SKM-1 treated with dmso at 0.1 percent for 144 hours (cell line): ENCODE measurements around the gene LHFPL6.

Experiments
- DNase-seq: peaks from one replicate; lab custom pipeline; 2025; ENCODE audit not compliant: unreplicated experiment; lab: John Stamatoyannopoulos, UW

LHFPL6 gene

DNA sequence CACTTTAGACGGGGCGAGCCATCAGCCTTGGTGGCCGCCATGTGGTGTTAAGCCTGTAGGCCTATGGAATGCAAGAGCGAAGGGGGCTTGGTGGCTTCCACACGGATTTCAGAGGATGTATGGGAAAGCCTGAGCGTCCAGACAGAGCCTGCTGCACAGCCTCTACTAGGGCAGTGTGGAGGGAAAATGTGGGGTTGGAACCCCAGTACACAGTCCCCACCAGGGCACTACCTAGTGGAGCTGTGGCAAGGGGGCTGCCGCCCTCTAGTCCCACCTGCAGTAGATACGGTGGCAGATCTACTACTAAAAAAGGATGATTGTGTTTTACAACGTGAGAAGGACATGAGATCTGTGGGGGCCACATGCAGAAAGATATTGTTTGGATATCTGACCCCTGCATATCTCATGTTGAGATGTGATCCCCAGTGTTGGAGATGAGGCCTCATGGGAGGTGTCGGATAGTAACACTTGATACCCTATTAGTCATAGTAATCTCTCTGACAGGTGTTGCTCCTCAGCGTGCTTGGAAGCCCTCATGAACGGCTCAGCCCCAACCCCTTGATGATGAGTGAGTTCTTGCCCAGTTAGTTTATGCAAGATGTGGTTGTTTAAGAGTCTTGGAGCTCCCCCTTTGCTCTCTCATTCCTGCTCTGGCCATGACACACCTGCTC is 45.6 kb downstream of the LHFPL6 start:
- no peak for DNase-seq

DNA sequence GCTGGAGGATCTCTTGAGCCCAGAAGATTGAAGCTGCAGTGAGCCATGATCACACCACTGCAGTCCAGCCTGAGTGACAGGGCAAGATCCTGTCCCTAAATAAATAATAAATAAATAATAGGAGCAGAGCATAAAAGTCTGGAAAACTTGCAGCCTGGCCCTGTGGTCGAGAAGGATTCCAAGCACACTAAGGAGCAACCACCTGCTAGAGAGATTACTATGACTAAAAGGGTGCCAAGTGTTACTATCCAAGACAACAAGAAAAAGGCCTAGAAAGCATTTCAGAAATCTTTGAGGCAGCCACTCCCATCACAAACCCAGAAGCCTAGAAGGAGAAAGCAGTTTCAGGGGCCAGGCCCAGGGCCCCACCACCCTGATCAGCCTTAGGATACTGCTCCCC is 46.1 kb downstream of the LHFPL6 start:
- no peak for DNase-seq

DNA sequence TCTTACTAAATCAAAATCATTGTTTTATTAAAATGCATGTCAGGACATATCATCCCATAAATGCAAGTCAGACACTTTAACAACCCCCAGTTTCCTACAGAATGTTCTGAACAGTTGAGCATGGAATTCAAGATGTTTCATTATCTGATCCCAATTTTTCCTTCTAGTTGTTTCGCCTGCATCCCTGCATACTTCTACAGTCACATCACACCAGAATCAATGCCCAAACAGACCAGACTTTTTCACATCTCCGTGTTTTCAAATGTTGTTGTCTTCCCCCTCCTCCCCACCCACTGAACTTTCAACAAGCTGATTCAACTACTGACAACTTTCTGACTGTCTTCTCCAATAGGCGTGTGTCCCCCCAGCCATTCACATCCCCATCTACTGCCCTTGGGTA is 48.6 kb downstream of the LHFPL6 start:
- DNase-seq = no peak

DNA sequence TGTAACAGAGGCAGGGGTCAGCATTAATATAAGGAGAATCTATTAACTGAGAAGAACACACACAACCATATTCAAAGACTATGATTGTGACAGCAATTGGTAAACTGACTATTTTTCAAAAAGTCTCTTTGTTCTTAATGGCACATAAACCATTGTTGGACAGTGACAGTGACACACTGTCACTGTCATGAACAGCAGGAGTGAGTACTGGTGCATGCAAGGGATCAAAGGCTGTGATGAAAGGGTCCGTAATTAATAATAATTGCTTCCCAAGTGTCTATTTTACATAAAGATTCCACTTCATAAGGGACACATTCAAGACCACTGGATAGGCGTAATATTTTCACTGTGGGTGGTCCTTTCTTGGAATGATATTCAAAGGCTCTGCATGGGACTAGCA is 50.7 kb downstream of the LHFPL6 start:
- no peak for DNase-seq

DNA sequence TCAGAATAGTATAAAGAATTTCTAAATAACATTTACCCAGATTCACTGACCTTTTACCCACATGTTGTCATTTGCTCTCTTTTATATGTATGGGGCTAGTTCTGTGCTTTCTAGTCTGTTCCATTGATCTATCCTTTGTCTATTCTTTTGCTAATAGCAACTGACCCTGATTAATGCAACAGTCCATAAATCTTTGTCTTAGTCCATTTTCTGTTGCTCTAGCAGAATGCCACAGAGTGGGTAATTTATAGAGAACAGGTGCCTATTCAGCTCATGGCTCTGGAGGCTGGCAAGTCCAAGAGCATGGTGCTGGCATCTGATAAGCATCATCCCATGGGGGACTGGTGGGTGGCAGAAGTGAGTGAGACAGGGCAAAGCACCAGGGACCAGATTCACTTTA is 52.1 kb downstream of the LHFPL6 start:
- DNase-seq = no peak

DNA sequence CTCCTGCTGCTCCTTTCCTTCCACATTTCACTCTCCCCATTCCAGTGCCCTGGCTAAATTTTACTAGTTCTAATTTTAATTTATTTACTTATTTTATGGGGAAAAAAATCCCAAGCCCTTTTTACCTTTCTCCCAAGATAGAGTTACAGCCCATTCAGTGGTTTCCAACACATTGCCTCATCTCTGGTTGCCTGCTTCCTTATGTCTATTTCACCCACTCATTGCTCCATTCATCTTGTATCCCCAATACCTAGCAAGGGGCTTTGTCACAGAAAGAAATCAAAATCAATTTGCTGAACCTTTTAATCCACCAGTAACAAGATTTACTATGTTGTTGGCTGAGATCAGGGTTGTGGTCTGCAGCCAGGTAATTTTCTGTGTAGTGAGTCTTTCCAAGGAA is 55.9 kb downstream of the LHFPL6 start:
- no peak for DNase-seq

DNA sequence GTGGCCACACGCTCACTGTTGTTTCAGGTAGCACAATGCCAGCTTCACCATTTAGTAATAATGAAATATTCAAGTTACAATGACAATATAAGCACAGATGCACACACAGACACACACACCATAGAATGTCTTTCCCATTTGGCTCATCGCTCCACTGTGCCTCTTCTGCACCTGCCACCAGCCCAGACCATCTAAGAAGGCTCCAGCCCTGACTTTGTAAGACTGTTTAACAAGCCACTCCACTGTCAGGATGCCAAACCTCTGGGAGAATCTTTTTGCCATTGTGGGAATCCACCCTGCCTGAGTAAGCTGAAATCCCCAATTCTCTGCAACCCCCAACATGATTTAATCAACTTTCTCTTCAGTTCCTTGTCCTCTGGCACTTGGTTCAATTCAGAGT is 60.6 kb downstream of the LHFPL6 start:
- no peak for DNase-seq

DNA sequence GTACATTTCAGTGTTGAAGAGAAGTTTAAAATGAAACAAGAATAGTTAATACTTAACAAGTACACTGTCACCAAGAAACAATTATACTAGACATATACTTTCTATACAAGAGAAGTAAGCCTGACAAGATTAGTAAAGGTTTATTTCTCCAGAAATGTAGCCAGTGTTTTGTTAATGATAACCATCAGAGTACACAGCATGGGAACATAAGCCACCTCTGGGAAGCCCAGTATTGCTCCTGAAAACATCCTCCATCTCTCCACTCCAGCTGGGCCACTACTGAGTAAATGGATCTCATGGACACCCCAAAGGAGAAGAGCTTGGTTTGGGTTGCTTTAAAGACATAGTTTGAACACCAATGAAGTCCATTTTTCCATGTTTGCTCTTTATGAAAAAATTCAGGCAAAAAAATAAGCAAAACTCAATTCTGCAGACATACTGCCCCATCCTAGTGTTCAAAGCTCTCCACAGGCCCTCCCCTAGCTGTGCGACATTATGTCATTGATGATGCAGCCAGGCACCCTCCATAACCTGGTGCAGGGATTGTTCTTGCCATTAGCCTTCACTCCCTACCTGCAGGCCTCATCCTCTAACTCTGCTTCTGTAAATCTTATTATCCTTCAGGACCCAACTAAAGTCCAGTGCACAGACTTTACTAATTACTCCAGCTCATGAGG is 61.9 kb downstream of the LHFPL6 start:
- DNase-seq = no peak

DNA sequence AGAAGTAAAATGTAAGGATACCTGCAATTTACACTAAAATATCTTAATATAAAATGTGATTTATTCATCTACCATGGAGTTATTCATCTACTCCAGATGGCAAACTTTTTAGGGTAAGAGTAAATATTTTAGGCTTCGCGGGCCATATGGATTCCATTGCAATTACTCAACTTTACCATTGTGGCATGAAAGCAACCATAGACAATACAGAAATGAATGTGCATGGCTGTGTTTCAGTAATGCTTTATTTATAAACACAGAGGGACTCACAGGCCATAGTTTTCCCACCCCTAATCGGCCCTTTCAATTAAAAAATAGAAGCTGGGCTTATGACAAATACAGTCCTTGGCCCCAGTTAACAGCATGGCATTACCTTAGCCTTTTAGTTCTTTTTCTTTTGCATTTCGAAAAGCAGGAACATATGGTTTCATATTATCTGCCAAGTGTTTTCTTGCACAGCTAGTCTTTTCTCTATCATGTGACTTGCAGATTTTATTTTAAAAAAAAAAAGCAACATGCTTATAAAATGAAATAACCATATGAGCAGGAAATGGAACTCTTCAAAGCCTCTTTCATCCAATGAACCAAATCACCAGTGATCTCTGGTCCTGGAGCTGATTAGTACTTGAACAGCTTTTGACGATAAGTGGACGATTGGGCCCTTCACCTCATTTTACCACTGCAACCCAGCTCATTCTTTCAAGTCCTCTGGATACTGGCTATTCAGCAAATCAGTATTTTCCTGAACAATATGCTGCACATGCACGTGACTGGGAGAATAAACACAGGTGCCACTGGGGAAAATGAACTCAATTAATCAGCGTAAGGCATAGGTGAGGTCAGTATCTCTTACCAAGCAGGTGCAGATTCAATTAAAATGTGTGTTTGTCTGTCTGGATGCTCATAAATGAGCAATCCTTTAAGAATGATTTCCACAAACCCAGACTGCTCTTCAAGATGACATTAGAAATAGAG is 63.9 kb downstream of the LHFPL6 start:
- DNase-seq = no peak

DNA sequence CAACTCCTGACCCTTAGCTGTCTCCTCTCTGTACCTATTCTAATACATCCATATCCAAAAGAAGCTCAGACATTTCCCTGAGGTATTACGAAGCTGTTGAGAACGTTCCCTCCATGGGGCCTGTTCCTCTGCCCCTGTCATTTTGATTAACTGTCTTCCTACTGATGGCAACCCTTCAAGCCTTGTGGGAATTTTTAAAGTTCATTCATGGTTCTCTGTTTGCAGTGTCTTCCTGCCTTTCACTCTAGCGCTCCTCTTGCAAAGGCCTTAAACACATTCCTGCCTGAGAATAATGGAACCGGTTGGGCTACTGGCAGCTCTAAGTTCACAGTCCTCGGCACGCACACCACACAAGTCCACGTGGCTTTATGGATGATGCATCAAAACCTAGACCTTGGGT is 66.1 kb downstream of the LHFPL6 start:
- DNase-seq = no peak

DNA sequence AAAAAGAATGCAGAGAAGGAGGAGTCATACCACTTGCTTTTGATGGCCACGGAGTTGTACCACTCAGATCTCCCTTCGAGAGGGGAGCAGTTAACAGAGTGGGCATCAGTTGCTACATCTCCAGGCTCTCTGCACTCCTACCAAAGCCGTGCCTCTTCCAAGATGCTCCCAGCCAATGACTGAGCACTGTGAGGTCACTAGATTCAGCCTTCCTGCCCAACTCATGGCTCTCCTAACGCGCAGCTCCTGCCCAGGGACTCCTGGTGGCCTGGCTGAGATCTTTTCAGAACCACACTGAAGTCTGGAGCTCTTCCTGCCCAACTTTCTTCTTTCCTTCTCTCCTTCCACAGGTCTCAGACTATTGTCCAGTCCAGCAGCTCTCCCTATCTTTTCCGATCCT is 66.7 kb downstream of the LHFPL6 start:
- no peak for DNase-seq

DNA sequence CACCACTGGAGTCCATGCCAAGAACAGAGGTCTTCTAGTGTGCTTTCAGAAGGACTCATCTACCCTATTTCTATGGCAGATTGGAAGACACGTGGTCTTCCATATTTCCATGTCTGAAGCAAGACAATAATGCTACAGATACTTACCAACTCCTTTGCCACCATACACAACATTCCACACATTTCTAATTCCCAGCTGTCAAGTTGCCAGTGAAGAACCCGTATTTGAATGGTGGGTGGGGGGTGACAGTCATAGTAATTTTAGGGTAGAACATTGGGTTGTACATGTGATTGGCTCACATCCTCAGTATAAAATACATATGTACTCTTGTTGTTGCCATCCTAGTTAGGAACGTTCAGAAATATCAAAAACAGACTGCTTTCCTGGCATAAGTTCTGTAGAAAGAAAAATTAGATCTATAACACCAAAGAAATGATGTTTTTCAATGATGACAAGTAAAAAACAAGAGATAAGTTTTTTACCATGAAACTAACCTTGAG is 69.3 kb downstream of the LHFPL6 start:
- no peak for DNase-seq

DNA sequence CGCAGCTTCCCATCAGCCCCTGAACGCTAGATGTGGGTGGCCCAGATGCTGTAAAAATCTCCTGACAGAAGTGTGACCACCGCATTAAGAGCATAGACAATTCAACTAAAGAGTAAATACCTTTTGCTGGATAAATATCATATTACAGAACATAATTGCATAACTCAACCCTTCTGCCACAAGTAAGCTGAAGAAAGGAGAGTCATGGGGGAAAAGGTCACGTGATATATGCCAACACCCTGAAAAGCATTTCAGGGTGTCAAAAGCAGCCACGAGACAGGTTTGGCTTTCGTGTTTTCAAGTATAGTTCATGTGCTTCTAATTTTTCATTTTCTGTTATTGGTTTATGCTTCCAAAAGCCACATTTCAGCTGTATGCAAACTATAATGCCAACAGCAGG is 71.3 kb downstream of the LHFPL6 start:
- DNase-seq = no peak

DNA sequence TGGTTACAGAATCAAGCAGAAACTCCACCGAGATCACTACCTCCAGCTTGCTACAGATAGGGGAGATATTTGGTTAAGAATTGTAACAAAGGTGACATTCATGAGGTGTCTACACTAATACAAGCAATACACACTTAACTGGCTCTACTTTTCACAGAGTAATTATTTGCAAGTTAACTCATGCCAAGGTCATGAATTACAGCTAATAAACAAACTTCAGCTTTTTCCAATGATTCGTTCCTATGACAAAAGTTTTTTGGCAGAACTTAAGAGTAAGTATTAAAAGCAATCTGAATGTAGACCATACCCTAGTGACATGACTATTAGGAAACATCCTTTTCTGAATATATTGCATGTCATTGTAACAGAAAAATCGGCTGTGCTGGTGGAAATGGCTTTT is 72.1 kb downstream of the LHFPL6 start:
- DNase-seq = no peak

DNA sequence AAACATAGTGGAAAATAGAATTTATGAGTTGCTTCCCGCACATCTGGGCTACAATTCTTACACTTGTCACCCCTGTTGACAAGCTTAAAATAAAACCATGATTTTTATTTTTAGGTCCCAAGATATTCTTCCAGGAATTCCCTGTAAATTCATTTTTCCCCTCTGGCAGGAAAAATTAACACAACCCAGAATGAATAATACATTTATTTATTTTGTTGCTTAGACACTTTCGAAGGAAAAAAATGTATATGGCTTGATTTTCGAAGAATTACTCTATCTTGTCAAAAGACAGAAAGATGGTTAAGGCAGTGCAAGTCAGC is 74.4 kb downstream of the LHFPL6 start:
- no peak for DNase-seq

DNA sequence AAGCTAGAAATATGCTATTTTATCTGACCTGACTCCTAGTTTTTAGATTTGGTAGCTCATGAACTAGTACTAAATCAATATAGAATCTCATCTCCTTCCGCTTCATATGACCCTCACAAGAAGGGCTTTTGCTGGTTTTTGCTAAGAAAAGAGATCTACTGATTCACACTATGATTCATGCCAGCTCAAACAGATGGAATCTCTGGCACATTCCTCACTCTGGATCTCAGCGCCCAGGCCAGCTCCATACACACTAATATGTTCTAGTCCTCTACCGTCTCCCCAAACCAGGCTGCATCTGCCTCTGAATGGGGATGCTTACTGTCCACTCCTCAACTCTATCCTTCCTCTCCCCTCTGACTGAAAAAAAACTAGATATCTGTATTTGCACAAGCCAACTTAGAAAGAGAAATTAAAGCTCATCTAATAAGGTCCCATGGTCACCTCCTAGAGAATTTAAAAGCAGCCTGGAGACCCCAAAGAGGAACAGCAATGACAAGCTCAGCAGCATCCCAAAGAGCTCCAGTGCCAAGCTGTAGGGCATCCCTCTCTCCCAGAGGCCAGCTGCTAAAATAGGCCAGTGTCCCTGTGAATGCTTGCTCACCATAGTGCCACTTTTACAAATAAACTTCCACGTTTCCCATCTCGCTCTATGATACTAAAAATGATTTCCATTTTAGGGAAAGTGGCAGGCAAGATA is 74.9 kb downstream of the LHFPL6 start:
- DNase-seq = no peak

DNA sequence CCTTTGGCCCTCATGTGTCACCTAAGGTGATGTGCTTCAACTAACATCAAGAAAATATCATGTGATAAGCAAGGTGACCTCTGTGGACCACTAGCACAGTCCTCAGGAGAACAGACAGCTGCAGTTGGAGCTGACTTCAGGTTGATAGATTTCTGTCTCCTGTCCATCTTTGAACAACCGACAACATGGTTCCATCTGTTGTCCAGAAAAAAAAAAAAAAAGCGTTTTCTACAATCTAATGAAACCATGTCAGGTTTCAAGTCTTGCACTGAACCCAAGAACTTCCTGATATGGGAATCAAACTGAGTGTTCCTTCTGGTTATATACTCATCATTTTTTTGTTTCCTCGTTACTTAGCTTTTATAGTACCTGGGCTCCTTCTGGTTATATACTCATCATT is 75.7 kb downstream of the LHFPL6 start:
- no peak for DNase-seq

DNA sequence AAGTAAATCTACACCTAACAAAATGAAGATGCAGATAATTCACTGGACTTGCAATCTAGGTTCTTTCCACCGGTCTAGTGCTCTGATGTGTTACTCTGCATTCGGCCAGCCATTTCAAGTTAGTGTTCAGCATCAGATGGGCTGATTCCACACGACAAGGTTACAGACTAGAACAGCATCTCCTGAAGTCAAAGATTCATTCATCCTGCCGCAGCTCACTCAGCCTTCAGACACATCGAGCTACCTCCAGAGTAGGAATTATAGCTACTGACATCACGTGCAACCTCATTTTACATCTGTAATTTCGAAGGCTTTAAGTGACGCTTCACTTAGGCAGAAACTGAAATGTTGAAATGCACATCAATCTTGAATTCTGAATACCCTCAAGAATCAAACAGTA is 76.5 kb downstream of the LHFPL6 start:
- DNase-seq = no peak

DNA sequence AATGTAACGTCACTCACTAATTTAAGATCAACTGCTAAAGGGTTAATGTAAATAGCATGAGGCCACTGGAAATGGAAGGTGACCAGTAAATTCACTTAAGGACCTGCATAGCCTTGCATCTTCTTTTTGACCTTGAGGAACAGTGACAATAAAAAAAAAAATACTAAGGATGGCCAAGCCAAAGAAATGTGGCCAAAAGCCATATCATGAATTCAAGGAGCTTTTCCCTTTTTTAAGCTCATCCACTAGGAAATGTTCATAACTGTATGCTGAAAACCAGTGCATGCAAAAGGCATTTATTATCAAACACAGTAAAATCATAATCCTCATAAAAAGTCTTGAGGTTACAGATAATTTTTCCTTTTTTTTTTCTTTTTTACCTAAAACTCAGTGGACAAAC is 77.5 kb downstream of the LHFPL6 start:
- DNase-seq = no peak

DNA sequence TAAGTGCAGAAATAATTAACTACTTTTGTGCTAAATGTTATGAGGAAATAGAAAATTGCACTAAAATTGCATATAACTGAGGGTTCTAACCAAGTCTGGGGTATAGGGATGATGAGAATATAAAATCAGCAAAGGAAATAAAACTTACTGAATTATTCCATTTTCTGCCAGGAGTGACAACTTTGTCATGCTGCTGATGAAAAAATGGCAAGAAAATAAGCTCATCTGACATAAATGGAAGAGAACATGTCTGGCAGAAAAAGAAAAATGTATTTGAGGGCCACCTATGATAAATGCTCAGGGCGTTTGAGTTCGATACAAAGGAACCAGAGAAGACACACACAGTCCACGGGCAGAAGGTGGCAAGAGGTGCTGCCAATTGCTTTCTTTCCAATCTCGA is 78.2 kb downstream of the LHFPL6 start:
- DNase-seq = no peak

DNA sequence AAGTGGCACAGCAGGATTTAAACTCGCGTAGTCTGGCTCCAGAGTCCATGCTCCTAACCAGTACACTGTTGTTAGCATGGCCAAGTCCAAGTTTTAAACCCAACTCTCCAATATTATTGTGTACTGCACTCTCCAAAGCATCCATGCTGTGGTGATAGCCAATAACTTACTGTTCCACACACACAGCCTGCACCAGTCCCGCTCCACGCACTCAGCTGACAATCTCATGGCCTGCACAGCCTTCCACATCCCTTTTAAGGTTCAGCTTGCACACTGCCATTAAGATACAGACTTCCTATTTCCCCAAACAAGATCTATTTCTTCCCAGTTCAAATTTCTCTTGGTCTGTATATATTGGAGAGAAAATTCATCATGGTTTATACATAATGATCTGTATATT is 80.7 kb downstream of the LHFPL6 start:
- no peak for DNase-seq
